ENCODE results near the gene ZBTB45. TPM values are rescaled to one million over a fixed set of nuclear protein-coding genes. Genes with fewer than 3 reads are reported as not detected.
A peak's percentile ranks its signal among the peaks of the same experiment; 100 is the strongest.

Gene ZBTB45
- total and polyA plus RNA-seq, 2 experiments from 2014 or later: 26.3 to 29.4 TPM

DNA sequence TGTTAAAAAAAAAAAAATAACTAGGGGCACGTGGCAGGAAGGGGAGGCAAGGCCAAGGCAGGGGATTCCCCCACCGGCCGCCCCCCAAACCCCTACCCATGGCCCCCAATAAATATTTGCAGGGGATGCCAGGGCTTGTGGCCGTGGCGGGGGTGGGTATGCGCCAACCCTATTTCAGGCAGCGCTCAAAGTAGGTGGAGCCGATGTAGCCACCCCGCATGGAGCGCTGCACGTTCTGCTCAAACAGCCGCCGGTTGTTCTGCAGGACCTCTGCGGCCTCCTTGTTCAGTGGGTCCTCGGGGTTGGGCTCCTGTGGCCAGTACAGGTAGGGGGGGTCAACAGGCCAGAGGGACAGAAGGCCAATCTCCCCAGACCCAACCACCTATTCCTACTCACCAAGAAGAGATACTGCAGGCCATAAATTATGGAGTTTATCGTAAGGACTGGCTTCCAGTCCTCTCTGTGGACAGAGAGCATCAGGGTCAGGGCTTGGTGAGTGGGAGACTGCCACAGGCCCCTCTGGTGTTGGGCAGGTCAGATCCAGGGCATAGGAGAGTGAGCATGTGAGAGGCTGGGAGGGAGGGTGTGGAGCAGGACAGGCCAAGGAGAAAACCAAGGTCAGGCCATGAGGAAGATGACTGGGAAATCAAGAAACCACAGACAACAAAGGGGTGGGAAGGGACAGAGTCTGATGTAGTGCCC is 36.5 kb upstream of the ZBTB45 start:
- H3K9me3 ChIP-seq (ENCODE audit: low read depth): no peaks in the 10 kb centered on the region
- TF ChIP-seq, protein P1, sequence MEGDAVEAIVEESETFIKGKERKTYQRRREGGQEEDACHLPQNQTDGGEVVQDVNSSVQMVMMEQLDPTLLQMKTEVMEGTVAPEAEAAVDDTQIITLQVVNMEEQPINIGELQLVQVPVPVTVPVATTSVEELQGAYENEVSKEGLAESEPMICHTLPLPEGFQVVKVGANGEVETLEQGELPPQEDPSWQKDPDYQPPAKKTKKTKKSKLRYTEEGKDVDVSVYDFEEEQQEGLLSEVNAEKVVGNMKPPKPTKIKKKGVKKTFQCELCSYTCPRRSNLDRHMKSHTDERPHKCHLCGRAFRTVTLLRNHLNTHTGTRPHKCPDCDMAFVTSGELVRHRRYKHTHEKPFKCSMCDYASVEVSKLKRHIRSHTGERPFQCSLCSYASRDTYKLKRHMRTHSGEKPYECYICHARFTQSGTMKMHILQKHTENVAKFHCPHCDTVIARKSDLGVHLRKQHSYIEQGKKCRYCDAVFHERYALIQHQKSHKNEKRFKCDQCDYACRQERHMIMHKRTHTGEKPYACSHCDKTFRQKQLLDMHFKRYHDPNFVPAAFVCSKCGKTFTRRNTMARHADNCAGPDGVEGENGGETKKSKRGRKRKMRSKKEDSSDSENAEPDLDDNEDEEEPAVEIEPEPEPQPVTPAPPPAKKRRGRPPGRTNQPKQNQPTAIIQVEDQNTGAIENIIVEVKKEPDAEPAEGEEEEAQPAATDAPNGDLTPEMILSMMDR (IDR thresholded peaks at IDR 0.05; ENCODE audit: low read depth, low read length): no peak
- peaks cover 26% of the 10 kb centered on the region for H3K4me1 ChIP-seq (ENCODE audit: low read depth)
- H3K36me3 ChIP-seq: peaks cover 17% of the 10 kb centered on the region
- H3K27ac ChIP-seq: peak overlapping the region; percentile 99
- no peaks in the 10 kb centered on the region for H3K27me3 ChIP-seq
- H3K4me3 ChIP-seq: no peak overlapping the region
- no peak for DNase-seq (ENCODE audit: low read depth in 1 of 2, low spot score in 1 of 2)

DNA sequence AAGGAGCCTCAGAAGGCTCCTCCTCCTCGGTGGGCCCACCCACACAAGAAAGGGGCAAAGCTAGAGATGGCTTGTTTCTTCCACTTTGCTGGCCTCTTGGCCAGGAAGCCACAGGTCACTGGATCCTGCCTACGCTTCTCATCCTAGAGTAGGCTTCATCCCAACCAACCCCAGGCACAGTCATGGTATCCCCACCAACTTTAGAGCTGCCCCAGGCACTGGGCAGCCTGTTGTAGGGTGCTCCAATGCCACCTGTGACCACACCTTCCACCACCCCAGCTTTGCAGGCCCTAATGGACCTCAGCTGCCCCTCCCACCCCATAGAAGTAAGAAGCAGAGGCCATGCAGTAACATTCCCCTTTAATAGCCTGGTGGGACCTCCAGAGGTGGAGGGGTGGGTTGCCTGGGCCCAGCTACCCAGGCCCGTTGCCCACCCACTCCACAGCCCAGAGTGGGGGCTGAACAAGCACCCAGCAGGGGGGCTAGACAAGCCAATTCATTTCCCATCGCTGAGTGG is 35.8 kb upstream of the ZBTB45 start:
- no peaks in the 10 kb centered on the region for H3K9me3 ChIP-seq (ENCODE audit: low read depth)
- TF ChIP-seq, protein P1 (IDR thresholded peaks at IDR 0.05; ENCODE audit: low read depth, low read length): no peak
- H3K27ac ChIP-seq: peak overlapping the region; percentile 90
- H3K4me1 ChIP-seq (ENCODE audit: low read depth): peaks cover 26% of the 10 kb centered on the region
- peaks cover 23% of the 10 kb centered on the region for H3K36me3 ChIP-seq
- no peak for DNase-seq (ENCODE audit: low read depth in 1 of 2, low spot score in 1 of 2)
- no peaks in the 10 kb centered on the region for H3K27me3 ChIP-seq
- peak overlapping the region; percentile 51 for H3K4me3 ChIP-seq

DNA sequence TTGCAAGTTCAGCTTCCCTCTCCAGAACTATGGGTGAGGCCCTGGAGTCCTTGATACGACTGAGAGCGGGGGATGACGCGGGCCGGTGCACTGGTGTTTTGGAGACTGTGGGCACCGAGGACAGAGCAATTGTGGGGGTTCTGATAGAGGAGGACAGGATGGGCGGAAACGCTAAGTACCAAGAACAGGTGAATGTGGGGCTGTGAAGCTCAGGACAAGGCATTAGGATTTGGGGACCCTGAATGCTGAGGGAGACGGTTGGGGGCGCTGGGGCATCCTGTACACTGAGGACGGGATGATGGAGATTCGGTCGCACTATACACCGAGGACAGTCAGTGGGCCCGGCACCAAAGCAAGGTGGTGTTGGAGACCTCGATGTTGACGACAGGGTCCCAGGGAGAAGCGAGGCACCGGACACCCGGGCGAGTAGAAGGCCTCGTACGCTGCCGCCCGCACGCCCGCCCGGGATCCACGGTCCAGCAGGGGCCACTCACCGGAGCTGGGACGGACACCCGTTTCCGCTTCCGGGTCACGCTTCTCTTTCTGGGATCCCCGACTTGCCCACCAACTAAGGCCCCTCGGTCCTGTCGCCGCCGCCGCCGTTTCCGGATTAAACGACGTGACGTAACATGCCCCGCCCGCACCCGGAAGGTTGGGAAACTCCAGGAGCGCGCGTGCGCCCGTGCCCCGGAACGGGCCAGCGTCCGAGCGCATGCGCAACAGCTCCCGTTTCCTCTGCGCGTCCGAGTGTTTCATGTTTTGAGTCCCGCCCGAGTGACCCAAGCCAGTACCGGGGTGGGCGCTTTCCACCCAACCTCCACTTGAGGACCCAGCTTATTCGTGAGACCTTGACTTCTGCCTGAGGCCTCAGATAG is 35.1 kb upstream of the ZBTB45 start, which contains the start of gene CHMP2A:
Gene CHMP2A (minus strand): TSS at position 612 of the 875 bp plus-strand sequence. CDS start 893 bp downstream, outside the sequence.
- Histone ChIP-seq H3K4me1 (ENCODE audit: low read depth) (peaks cover 22% of the 10 kb centered on the region), H3K27me3 (no peaks in the 10 kb centered on the region), H3K9me3 (ENCODE audit: low read depth) (no peaks in the 10 kb centered on the region), H3K4me3 (peak within 1 kb of the TSS; percentile 51), H3K27ac (peak within 1 kb of the TSS; percentile 99), H3K36me3 (peaks cover 29% of the 10 kb centered on the region)
- TF ChIP-seq, protein P1 (IDR thresholded peaks at IDR 0.05; ENCODE audit: low read depth, low read length): no peak
- peak; percentile 98 to 99 for DNase-seq (ENCODE audit: low read depth in 1 of 2, low spot score in 1 of 2)

DNA sequence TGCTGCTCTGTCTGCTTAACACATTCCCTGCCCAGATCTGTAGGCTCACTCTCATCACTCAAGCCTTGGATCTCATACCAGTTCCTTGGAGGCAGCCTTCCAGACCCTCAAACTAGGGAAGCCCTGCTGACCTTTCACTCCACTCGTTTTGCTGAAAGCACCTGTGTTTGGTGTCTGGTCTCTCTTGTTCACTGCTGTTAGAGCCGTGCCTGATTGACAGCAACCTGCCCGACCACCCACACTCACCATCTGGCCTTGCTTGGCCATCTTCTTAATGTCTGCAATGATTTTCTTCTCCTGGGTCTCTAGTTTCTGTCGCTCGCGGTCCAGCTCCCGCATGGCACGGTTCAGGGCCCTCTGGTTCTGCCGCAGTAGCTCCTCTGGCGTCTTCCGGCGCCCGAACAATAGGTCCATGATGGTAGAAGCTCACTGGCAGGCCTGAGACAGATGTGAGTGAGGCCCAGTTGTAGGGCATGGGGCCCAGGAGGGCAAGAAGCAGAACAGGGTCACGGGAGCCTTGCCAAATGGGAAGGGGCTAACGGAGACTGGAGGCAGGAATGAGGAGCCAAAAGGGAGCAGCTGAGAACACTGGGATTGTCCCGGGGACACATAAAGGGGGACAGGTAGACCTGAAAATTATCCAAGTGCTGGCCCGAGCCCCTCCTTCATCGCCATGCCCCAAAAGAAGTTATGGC is 34.3 kb upstream of the ZBTB45 start:
- Histone ChIP-seq H3K27ac (peak overlapping the region; percentile 90), H3K4me1 (ENCODE audit: low read depth) (peaks cover 21% of the 10 kb centered on the region), H3K4me3 (peak overlapping the region; percentile 51), H3K27me3 (no peaks in the 10 kb centered on the region), H3K9me3 (ENCODE audit: low read depth) (no peaks in the 10 kb centered on the region), H3K36me3 (peaks cover 37% of the 10 kb centered on the region)
- TF ChIP-seq, protein P1 (IDR thresholded peaks at IDR 0.05; ENCODE audit: low read depth, low read length): no peak
- no peak for DNase-seq (ENCODE audit: low read depth in 1 of 2, low spot score in 1 of 2)

DNA sequence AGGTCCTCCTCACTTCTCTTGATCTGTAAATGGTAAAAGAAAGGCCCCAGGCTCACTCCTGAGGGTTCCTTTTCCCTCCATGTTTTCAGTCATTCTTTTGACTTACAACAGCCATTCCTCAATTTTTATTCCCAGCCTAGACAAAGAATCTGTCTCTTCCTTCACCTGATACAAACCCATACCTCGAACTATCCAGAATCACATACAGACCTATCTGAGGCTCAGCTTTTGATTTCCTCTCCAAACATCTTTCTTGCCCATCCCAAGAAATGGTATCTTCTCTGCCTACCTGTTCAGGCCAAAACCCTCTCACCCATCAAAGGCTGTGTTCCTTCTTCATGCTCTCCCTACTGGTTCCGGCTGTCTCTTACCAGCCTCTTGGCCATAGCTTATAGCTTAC is 33.0 kb upstream of the ZBTB45 start:
- no peak for DNase-seq (ENCODE audit: low read depth in 1 of 2, low spot score in 1 of 2)
- TF ChIP-seq, protein P1 (IDR thresholded peaks at IDR 0.05; ENCODE audit: low read depth, low read length): no peak
- Histone ChIP-seq H3K27me3 (no peaks in the 10 kb centered on the region), H3K9me3 (ENCODE audit: low read depth) (no peaks in the 10 kb centered on the region), H3K27ac (peak overlapping the region; percentile 39), H3K36me3 (peaks cover 50% of the 10 kb centered on the region), H3K4me1 (ENCODE audit: low read depth) (peaks cover 21% of the 10 kb centered on the region), H3K4me3 (no peak overlapping the region)

Data from cardiac muscle cell (in vitro differentiated cells and primary cell).